ENCODE results near the gene CRYBG2. TPM values are rescaled to one million over a fixed set of nuclear protein-coding genes. Genes with fewer than 3 reads are reported as not detected.

CRYBG2 gene
- total and polyA plus RNA-seq, 10 of the 15 experiments (the other 5 are each of a cell fraction or from before 2014, with no cell fraction given): 0.03 to 1.2 (median 0.11) TPM; not detected in 4

GRCh38 chr1:26395754-26396153 is 41.8 kb upstream of the CRYBG2 start (continued):
- TF ChIP-seq BCL3 (IDR thresholded peaks at IDR 0.05; ENCODE audit: borderline replicate concordance, insufficient read depth, low read depth, low read length, poor library complexity, severe bottlenecking): no peak

- ChIA-PET SMC1A (ENCODE audit: uncharacterized antibody, unreplicated experiment) (interaction anchor here (0.6 to 2.6 kb wide), 5 partner anchors 13 to 106 kb away, joined by 3 to 15 read pairs (median 5); no protein-coding TSS in a partner anchor), CTCF (interaction anchor here (0.7 to 2.7 kb wide), 13 partner anchors 9 to 156 kb away, joined by 3 to 22 read pairs (median 5); no protein-coding TSS in a partner anchor), POLR2A (no interaction called here), RAD21 (ENCODE audit: unreplicated experiment) (interaction anchor here (1.0 to 3.0 kb wide), 6 partner anchors 13 to 116 kb away, joined by 3 to 25 read pairs (median 6); no protein-coding TSS in a partner anchor)
- H4K20me1 ChIP-seq (ENCODE audit: control insufficient read depth, insufficient read depth): no peaks in the 10 kb centered on the region
- DNase-seq (ENCODE audit: low read depth, low spot score) (no peak), FAIRE-seq (peak; percentile 23), ATAC-seq (peak; percentile 80)
- BruUV-seq (replicated peaks): no TSS peak
- in situ Hi-C loops (cut with MboI) (no loop called here), intact Hi-C loops (cut with micrococcal nuclease; ENCODE audit: unreplicated experiment) (loop anchor here (10.0 kb wide), 1 partner anchor 227 kb away; the partner anchor contains the start of genes C1orf232 and ZNF593)
- no peaks in the 10 kb centered on the region for H3K36me3 ChIP-seq (ENCODE audit: control insufficient read depth in 2 of 2, insufficient read depth in 2 of 2, low read length in 1 of 2)
- H3K79me2 ChIP-seq (ENCODE audit: control insufficient read depth, insufficient read depth, low read length): no peaks in the 10 kb centered on the region
- no peak overlapping the region for H3K27ac ChIP-seq (ENCODE audit: control insufficient read depth, insufficient read depth)
- H3K4me2 ChIP-seq (ENCODE audit: control insufficient read depth, insufficient read depth): no peak overlapping the region
- no peak overlapping the region for H3K9ac ChIP-seq (ENCODE audit: control insufficient read depth, insufficient read depth, low read length)
- 3% methylated on average over 3 of the region's 3 CpGs for WGBS (ENCODE audit: insufficient coverage, insufficient replicate concordance, low lambda C conversion rate, missing lambda C conversion rate)
- H3K4me1 ChIP-seq (ENCODE audit: control insufficient read depth, insufficient read depth, low read length): no peaks in the 10 kb centered on the region
- H3K4me3 ChIP-seq: no peak overlapping the region
- no peaks in the 10 kb centered on the region; a peak in 1 of 4 replicates for H3K27me3 ChIP-seq (replicated peaks in 1 of 2; ENCODE audit: control insufficient read depth in 2 of 2, insufficient read depth in 2 of 2, low read length in 1 of 2)
- no peaks in the 10 kb centered on the region for H3K9me3 ChIP-seq (replicated peaks; ENCODE audit: control insufficient read depth, insufficient read depth, low read length)
- H2AFZ ChIP-seq (ENCODE audit: control insufficient read depth, low read depth, low read length): no peak overlapping the region
- TF ChIP-seq KAT2A (conservative IDR thresholded peaks at IDR 0.05; ENCODE audit: control insufficient read depth, low read depth, low read length) (no peak), IRF5 (IDR thresholded peaks at IDR 0.05; ENCODE audit: borderline replicate concordance) (no peak), ZNF24 (IDR thresholded peaks at IDR 0.05) (peak; percentile 98), SMARCA5 (IDR thresholded peaks at IDR 0.05) (no peak), SIN3A (IDR thresholded peaks at IDR 0.05; ENCODE audit: low read depth, low read length) (no peak), PML (IDR thresholded peaks at IDR 0.05; ENCODE audit: low read length) (no peak), PKNOX1 (IDR thresholded peaks at IDR 0.05) (no peak), CTCF (IDR thresholded peaks at IDR 0.05 in 2 of 3, conservative IDR thresholded peaks at IDR 0.05 in 1 of 3; ENCODE audit: control insufficient read depth in 2 of 3, extremely low read depth in 1 of 3, insufficient read depth in 1 of 3, low read depth in 3 of 3, low read length in 3 of 3) (peak; percentile 47 to 62 (median 54)), SMC3 (IDR thresholded peaks at IDR 0.05; ENCODE audit: borderline replicate concordance, low read length) (peak; percentile 35; the same call in 1 of the 2 replicates), EZH2 (IDR thresholded peaks at IDR 0.05; ENCODE audit: borderline replicate concordance, control insufficient read depth, low read depth, low read length) (no peak)
These were observed 37.5 kb upstream of the CRYBG2 start for GRCh38 chr1:26391450-26391849.

Data from GM12878 (cell line).